GM21786 (cell line): ENCODE measurements around the gene APOLD1.
"Not testable (repeated sequence)": the region's sequence is repeated elsewhere in the genome, so short reads cannot be mapped to it uniquely, and the experiment has no call there.

Experiments used
- ATAC-seq: cut with Tn5 transposase; IDR thresholded peaks from one replicate; pipeline ENCODE4 v1.9.1; 2021; ENCODE audit not compliant: unreplicated experiment

The APOLD1 gene, protein sequence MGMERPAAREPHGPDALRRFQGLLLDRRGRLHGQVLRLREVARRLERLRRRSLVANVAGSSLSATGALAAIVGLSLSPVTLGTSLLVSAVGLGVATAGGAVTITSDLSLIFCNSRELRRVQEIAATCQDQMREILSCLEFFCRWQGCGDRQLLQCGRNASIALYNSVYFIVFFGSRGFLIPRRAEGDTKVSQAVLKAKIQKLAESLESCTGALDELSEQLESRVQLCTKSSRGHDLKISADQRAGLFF

DNA sequence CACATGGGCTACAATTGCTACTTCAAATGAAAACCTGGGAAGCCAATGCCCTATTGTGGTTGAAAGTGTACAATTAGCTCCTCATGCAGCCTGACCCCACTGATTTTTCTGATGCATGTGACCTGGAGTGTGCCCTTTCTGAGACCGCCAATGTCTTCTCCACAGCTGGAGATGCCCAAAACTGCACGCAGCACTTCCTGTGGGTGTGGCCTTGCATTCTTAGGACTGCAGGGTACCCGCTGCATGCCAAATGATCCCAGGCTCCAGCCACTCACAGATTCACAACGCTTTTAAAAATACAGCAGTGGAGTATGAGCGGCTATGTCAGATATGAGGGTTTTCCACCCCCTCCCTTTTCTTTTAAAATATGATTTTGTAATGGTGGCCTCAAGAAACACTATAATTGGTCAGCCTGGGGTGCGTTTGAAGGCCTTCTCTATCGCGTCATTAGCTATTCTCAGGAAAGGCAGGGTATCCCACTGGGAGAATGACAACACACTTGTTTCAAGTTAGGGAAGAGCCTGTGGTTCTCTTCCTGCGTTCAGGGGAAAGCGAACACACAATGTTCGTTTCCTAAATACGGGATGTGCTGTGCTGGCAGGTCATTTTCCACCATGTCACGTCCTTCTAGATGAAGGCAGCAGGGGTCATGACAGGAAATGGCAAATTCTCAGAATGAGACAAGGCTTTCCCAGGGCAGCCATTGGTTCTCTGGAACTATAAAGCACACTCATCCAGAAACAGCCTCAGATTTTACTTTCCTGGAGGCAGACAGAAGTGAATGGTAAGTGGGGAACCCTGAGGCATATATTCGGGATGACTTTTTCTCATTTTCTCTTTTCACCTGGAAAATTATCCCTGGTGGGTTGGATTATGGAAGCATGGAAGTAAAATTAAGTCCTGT lies at the start of gene APOLD1:
Gene APOLD1 (plus strand): TSS at position 749 of the 904 bp plus-strand sequence. CDS start 33 bp downstream, at position 782.
- ATAC-seq: no peak

DNA sequence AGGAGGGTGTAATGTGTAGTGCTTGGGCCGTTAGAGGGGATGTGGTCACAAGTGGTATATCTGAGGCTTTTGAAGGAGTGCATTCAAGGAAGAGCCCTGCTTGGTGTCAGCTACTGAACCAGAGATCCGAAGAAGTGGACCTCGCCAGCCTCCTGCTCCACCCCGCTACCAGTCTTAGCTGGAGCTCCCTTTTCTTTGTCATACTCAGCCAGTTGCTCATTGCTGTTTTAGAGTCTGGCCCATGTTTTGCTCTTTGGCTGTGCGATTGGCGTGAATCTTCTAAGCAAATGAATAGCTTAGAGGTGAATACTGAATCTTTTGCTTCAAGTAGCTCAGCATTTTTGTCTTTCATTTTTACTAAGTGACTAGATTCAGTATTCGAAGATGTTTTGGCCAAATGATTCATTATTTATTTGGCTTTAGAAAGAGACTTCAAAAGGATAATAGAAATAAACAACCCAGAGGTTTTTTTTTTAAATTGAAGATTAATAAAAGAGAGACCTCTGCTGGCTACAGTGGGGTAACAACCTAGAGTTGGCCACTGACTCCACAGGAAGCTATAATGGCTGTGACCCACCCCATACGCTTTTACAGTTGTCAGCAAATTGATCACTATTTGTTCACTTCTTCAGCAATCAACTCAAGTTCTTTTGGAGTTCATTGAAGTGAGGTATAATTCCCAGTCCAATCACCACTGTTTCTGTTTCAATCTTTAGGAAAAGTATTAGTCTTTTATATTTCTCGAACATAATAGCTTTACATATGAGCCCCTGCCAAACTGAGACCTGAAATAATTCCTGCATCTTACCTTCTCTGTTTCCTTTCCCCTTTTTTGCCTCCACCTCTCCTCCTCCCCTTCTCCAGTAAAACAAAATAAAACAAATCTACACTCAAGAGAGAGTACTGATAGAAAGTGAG lies 48.4 kb upstream of the APOLD1 start:
- ATAC-seq: peak; percentile 67

DNA sequence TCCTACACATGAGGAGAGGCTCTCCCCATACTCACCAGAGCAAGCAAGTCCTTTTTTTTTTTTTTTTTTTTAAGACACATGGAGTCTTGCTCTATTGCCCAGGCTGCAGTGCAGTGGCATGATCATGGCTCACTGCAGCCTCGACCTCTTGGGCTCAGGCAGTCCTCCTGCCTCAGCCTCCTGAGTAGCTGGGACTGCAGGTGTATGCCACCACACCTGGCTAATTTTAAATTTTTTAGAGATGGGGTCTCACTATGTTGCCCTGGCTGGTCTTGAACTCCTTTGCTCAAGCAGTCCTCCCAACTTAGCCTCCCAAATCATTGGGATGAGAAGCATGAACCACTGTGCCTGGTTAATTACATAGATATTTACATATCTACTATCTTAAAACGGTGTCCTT lies 47.3 kb upstream of the APOLD1 start:
- not testable (repeated sequence) for ATAC-seq

DNA sequence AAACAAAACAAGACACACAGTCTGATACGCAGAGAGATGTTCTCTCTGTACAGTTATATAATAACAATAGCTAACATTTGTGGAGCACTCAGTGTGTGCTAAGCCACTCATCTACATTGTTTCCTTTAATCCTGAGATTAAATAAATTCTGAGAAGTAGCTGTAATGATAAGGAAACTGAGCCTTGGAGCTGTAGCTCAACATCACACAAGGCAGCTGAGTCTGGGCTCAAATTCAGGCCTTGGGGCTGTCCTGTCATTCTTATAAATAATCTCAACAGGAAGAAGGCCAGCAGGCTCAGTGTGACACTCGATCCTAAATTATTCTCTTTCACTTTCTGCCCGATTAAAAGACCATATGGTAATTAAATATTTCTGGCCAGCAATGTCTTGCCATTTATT lies 43.8 kb upstream of the APOLD1 start:
- ATAC-seq: no peak

DNA sequence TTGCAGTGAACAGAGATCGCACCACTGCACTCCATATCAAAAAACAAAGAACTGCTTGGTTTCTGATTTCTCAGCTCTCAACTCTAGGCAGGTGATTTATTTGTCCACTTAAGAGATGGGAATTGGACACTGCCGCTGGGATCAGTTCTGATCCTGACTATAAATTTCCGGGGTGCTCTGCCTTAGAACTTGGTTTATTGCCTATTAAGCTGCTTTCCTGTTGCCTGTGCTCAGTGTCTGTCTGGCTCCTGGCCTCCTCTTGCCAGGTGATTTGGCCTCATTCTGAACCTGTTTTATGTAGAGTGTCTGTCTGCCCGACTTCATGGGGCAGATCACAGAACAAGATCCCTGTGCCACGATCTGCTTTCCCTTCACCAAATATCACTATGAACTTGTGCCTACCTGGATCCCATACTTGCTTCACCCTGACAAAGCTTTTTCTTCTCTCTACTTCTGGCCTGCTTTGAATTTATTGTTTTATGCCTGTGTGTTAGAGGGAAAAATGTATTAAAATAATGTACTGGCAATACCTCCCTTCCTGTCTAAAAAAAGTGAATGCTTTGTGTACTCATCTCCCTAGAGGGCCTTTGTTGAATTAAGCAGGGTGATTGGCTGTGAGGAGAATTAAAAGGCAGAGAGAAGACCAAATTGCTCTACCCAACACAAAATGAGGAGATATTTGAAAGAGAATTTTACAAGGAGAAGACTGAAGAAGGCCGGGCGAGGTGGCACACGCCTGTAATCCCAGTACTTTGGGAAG lies 40.7 kb upstream of the APOLD1 start:
- no peak for ATAC-seq

DNA sequence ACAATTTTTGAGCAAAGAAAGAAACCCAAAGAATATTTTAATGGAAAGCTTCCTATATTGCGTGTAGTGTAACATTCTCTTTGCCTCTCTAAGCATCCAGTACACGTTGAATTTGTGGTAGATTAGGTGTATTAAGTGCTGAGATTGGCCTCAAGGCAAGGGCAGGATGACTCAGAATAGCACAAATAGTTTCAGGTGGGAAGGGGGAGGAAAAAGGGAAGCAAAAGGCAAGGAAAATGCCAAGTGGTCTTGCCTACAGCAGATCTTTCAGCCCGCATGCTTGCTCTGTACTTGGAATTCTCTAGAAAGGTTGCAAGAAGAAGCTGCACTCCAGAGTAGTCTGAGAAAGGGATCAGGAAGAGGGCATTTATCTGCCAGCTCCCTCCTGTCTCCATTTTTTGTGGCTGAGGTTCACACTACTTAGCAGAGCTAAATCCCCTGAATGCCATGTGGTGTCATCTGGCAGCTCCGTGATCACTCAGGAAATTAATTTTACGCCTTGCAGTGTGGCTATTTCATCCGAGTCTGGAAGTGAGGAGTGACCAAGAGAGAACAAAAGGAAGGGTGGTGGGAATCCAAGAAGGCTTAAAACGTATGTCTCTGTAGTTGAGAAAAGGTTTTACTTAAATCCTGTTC lies 39.8 kb upstream of the APOLD1 start:
- ATAC-seq: no peak

DNA sequence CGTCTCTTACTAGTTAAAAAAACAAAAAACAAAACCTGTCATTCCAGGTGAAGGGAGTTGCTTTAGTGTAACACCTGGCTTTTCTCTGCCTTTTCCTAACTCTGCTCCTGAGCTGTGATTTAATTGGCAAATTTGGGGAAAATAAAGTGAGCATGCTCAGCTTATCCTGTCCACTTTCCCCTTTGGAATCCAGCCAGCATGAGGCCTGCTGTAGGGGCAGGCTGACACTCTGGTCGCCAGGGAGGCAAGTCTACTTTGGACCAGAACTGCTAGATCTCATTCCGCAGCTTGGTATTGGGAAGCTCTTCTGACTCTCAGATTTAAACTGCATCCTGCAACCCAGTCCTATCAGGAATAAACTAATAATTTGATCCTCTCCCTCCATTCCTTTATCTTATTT lies 38.2 kb upstream of the APOLD1 start:
- ATAC-seq: no peak

DNA sequence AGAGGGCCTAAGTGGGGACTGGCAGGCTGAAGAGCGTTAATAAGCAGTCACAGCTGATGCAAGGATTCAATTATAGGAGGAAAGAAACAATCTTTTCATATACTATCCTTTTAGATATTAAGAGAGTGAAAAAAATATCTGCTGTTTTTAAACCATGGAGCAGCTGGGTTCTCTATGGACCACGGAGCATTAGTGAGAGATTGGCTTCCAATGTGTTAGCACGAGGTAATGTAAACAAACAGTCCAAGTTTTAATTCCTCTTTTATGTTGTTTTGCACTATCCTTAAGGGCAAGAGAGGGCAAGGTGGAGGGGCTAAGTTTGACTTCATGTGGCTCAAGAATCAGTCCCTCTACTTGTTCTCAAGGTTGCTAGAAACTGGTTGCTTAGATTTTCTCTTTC lies 37.4 kb upstream of the APOLD1 start:
- ATAC-seq: no peak

DNA sequence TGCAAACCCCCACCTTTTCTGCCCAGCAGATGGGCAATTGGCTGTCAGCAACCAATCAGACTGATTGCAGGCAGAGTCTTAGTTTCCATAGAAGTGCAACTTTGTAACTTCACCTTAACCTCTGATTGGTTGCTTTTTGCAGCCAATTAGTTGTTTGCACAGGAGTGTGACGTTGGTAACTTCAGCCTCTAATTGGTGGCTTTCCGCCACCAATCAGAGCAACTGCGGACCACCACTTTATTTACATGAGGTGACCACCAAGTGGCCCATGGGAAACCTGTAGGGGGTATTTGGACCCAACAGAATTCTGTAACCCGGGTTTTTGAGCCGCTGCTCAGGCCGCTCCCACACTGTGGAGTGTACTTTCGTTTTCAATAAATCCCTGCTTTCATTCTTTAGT lies 36.0 kb upstream of the APOLD1 start:
- ATAC-seq: no peak

DNA sequence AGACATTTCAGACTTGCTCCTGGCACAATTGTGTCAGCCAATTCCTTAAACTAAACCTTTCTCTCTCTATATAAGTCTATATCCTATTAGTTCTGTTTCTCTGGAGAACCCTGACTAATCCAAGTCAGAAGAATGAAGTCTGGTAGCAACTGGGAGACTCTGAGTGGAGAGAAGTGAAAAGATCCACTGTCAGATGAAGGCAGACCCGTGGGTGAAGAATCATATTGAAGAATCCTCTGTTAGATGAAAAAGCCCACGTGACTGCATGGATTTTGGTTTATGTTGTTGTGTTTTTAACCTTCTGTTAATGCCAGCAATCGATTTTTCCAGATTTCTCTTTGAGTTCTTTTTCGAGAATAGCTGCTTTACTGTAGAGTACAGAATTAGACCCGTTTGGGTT lies 29.5 kb upstream of the APOLD1 start:
- no peak for ATAC-seq

DNA sequence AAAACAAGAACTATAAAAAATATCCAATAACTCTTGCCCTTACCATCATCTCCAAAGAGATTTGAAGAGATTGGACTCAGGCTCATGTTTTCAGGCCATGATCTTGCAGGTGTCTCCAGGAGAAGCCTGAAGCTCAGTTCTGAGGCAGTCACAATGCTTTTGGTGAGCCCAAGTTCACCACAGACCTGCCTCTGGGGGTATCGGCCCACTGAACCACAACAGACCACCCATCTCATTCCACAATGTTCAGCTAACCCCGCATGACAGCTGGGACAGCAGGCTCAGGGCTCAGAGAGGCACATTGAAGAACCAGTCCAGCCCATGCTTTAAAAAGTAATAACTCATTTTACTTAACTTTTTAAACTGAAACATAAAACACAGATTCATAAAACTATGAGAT lies 28.3 kb upstream of the APOLD1 start:
- no peak for ATAC-seq

DNA sequence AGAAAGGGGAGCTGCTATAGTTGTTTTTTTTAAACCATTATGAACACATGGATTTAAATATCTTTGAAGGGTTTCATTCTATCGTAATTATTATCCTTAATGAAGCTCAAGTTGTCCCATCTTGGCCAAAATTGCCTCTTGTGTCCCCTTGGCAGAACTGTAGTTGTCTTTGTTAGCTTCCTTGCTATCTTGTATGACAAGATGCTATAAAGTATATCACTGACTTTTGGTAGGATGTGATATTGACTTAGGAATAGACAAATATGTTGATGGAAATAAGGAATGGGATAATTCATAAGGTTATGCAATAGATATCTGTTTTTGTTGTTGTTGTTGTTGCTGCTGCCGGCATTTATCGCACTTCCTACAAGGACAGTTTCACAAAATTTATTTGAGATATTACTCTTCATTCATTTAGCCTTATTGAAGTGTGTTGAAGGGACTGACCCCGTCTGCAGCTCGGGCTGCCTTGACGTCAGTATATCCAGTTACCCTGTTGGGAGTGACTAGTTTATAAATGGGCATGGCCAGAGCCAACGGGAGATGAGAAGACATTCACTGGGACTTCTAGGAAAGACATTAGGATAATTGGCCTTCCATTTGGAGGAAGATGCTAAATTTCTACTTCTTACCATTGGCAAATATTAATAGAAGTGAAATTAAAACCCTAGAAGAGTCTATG lies 26.1 kb upstream of the APOLD1 start:
- ATAC-seq: no peak

DNA sequence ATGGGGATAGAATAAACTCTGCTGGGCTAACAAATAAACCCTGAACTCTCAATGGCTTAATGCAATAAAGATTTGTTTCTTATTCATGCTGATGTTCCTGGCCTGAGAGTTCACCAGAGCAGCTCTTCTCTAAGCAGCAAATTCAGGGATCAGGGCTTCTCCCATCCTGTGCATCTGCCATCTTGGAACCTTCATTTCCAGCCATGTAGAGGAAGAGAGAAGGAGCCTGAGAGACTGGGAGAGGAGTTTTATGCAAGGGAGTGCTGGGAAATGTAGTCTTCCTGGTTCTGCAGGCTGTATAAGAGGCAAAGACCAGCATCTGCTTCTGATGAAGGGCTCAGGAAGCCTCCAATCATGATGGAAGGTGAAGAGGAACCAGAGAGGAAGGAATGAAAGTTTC lies 20.6 kb upstream of the APOLD1 start:
- no peak for ATAC-seq

DNA sequence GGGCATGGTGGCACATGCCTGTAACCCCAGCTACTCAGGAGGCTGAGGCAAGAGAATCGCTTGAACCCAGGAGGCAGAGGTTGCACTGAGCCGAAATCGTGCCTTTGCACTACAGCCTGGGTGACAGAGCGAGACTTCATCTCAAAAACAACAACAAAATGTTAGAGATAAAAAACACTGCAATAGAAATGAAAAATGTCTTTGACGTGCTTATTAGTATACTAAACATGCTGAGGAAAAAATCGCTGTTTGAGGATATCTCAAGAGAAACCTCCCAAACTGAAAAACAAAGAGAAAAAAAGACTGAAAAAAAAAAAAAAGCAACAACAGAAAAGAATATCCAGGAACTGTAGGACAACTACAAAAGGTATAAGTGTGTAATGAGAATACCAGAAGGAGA lies 15.2 kb upstream of the APOLD1 start:
- no peak for ATAC-seq

DNA sequence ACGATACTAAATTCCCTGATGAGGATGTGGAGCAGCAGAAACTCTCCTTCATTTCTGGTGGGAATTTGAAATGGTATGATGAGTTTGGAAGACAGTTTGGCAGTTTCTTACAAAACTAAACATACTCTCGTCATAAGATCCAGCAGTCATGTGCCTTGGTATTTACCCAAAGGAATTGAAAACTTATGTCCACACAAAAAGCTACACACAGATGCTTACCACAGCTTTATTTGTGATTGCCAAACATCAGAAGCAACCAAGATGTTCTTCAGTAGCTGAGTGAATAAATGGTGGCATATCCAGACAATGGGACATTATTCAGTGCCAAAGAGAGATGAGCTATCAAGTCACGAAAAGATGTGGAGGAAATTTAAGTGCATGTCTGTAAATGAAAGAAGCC lies 10.7 kb upstream of the APOLD1 start:
- no peak for ATAC-seq

DNA sequence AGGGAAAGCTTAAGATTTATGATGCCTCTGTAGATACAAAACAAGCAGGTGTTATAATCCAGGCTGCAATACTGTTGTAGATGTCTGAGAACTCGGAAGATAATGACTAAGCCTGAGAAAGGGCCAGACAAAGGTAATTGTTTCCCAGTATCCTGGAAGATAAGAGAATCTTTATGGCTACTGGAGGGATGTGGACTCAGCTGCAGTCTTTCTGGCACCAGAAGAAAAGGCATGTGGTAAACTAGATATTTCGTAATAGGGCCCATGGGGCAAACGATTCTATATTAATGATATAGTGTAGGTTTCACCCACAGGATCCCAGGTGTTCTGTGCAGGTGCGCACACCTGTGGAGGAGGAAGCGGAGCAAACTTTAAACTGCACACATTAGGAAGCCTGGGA lies 9.2 kb upstream of the APOLD1 start:
- ATAC-seq: no peak

DNA sequence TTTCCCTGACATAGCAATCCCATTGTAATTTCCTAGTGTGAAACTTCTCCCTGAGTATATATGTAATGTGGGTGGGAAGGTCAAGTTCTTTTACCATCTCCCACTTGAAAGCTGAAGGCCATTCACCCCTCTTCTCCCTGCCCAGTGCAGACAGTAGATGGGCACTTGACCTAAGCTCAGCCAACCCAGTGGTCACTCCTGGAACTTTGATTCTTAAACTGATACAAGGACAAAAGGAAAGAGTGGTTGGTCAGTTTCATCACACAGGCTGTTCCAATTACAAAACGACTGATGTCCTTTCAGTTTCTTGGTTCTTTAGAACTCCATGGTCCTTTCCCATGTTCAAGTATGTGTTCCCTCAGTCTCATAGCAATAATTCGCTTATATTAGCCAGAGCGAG lies 8.4 kb upstream of the APOLD1 start:
- no peak for ATAC-seq

DNA sequence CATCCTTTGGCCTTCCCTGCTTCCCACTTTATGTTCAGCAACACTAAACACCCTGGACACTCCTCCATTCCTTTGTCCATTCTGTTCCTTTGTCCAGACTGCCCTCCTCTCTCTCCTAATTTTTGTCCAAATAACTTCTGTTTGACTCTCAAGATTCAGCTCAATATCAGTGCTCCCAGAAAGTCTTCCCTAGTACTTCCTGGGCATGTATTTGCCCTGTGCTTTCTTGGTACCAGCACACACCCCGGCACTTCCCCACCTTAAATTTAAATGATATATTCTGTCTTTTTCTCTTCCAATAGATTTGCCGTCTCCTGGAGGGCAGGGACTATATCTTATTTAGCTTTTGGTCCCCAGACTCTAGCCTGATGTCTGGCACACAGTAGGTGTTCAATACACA lies 6.5 kb upstream of the APOLD1 start:
- no peak for ATAC-seq

DNA sequence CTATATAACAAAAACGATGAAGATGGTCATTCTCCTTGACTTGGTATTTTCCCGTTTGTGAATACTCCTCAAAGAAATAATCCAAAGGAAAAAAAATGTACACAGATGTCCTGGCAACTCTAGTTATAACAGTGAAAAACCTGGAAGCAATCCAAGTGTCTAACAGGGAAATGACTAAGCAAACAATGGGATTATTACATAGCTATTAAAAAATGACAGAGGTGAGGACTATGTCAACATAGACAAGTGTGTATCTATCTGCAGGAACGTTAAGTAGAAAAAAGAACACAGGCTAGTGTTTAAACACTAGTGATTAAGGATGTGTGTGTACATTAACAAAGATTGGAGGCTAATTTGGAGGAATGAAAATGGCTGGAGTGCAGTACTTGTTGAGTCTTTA lies 5.9 kb upstream of the APOLD1 start:
- no peak for ATAC-seq

DNA sequence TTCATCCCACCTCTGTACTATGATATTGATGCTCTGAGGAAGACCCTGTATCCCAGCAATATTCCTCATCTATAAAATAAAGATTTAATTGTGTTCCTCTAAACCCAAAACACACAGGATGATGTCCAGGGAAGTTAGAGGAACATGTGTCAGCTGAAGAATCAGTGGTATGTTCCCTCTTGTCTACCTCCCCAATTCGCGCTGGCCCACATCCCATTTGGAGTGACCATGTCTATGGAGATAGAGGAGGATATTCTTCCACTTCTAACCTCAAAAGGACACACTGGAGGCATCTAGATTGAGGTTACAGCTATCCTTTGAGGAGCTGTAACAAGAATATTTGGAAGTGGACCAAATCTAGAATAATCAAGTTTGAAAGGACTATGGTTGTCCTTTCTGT lies 1.3 kb upstream of the APOLD1 start:
- ATAC-seq: no peak
